ENCODE data around the gene ANKRD6.
A peak's percentile ranks its signal among the peaks of the same experiment; 100 is the strongest.
"Not testable (repeated sequence)": the region's sequence is repeated elsewhere in the genome, so short reads cannot be mapped to it uniquely, and the experiment has no call there.

The ANKRD6 gene

DNA sequence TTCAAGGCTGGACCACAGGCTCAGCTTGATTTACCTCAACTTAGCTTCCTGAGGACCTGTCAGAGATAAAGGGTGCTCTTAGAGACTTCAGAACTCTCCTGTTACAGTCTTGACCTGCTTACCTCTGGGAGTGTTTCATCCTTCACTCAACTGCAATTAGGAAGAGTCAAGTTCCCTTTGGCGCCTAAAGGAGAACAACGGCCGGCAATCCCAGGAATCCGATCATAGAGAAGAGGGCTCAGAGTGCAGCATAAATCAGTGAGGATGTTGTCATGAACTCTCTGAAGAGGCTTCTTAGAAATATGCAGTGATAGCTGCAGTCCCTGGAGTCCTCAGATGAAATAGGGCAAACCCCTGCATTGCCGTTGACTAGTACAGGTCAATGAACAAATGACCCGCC, 169.2 kb downstream of the ANKRD6 start:
- no peak for DNase-seq (ENCODE audit: low read depth in 3 of 3)

GRCh38 chr6:89604653-89605052, 171.7 kb downstream of the ANKRD6 start:
- no peak for DNase-seq (ENCODE audit: low read depth in 3 of 3)

GRCh38 chr6:89605861-89606260, 172.9 kb downstream of the ANKRD6 start:
- no peak for DNase-seq (ENCODE audit: low read depth in 3 of 3)

- DNase-seq (ENCODE audit: low read depth in 3 of 3), result peak; percentile 55 to 66 (median 64)
Observed at GRCh38 chr6:89610149-89610642, 177.2 kb downstream of the ANKRD6 start.

DNA sequence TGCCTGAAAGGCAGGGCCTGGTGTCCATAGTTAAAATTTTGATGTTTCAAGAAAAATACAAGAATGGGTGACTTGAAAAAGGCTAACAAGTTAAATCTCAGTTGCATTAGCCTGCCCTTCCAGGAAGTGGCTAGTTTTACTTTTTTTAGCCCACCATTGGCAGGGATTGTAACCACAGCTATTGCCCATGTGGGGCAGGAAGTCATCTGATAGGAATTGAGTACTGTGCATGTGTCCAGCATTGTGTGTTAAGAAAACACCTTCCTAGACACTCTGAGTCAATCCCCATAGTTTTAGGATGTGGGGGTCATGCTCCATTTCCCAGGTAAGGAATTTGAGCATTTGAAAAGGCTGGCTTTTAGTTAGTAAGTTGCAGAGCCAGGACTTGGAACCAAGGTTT, 178.7 kb downstream of the ANKRD6 start:
- no peak for DNase-seq (ENCODE audit: low read depth in 3 of 3)

GRCh38 chr6:89612121-89612520, 179.2 kb downstream of the ANKRD6 start:
- no peak for DNase-seq (ENCODE audit: low read depth in 3 of 3)

GRCh38 chr6:89613790-89614189, 180.8 kb downstream of the ANKRD6 start:
- no peak for DNase-seq (ENCODE audit: low read depth in 3 of 3)

DNA sequence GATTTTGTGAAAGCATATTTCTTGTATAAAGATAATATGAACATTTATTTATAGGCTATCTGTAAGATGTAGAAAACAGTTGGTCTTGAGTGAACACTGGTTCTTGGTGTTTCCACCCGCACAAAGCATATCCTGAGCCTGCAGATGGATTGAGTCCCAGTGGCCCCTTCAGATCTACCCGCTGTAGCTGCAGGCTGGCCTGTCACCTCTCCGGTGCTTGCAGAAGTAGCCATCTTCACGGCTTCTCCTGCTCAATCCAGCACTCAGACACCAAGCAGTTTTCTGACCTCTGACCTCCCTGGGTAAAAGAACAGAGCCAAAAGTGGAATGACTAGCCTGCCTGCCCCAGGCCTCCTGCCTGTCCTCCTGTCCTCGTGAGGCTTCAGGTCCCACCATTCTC, 182.9 kb downstream of the ANKRD6 start:
- DNase-seq (ENCODE audit: low read depth in 3 of 3), result no peak

DNA sequence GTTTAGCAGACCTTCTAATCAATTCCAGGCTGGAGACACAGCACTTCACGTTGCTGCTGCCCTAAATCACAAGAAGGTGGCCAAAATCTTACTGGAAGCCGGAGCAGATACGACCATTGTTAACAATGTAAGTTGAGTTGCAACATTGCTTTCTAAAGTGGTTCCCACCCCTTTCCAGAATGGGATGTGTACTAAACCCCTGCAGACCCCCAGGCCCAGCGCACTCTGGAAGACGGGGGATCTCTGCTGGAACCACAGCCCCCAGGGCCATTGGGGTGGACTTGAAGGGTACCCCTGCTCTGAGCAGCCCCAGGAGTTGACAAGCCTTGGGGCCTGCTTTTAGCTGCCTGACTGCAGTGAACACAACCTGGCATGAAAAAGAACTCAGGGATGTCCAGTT, 183.6 kb downstream of the ANKRD6 start:
- DNase-seq (ENCODE audit: low read depth in 3 of 3), result no peak

DNA sequence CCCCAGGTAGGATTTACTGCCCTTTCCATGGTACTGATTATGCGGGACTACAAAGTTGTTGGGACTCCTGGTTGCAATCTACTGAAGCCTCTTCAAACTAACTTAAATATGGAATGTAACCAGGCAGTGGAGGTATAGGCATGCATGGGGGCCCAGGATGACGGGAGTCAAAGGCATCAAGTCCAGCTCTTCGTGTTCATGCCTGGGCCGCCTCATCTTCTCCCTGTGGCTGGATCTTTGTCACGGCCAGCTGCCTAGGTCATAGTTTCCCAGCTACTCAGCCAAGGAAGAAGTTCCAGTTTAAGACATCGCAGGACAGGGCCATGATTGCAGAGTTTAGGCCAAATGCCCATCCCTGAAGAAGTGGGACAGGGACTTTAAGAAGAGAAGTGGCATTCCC, 185.1 kb downstream of the ANKRD6 start:
- no peak for DNase-seq (ENCODE audit: low read depth in 3 of 3)

GRCh38 chr6:89619567-89619966, 186.6 kb downstream of the ANKRD6 start:
- DNase-seq (ENCODE audit: low read depth in 3 of 3), result no peak

- no peak for DNase-seq (ENCODE audit: low read depth in 3 of 3)
Observed at GRCh38 chr6:89623749-89624148, 190.8 kb downstream of the ANKRD6 start.

DNA sequence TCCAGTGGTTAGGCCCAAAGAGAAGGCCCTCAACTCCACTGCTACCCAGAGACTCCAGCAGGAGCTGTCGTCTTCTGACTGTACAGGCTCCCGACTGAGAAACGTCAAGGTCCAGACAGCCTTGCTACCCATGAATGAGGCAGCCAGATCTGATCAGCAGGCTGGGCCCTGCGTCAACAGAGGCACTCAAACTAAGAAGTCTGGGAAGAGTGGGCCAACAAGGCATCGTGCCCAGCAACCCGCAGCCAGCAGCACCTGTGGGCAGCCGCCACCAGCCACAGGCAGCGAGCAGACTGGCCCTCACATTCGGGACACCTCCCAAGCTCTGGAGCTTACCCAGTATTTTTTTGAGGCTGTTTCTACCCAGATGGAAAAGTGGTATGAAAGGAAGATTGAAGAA, 197.5 kb downstream of the ANKRD6 start:
- no peak for DNase-seq (ENCODE audit: low read depth in 3 of 3)

DNA sequence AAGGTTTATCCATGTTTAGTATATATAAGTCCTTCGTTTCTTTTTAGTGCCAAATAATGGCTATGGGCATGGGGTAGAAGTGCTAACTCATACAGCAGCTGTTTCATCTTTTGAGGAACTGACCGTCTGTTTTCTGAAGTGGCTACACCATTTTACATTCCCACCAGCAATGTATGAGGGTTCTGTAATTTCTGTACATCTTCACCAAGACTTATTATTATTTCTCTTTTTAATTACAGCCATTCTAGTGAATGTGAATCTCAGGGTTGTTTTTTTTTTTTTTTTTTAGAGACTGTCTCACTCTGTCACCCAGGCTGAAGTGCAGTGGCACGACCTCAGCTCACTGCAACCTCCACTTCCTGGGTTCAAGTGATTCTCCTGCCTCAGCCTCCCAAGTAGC, 203.5 kb downstream of the ANKRD6 start:
- DNase-seq (ENCODE audit: low read depth in 3 of 3), result not testable (repeated sequence)

DNA sequence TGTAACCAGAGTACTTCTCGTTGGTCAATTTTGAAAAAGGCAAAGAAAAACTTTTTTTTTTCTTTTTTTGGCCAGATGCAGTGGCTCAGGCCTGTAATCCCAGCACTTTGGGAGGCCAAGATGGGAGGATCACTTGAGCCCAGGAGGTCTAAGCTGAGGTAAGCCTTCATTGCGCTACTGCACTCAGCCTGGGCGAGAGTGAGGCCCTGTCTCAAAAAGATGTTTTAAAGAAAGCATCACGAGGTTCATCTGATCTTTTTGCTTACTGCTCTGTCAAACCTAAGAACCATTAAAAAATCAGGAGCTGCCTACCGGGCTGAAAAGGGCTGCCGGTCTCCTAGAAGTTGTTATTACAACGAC, 205.0 kb downstream of the ANKRD6 start:
- no peak for DNase-seq (ENCODE audit: low read depth in 3 of 3)

- peak; percentile 78 to 86 (median 81) for DNase-seq (ENCODE audit: low read depth in 3 of 3)
Observed at GRCh38 chr6:89638320-89639195, 205.6 kb downstream of the ANKRD6 start, which contains the start of gene LYRM2. TSS of gene LYRM2 (minus strand) at chr6:89638747. CDS start at chr6:89638716, 31 bp downstream.

- no peak for DNase-seq (ENCODE audit: low read depth in 3 of 3)
Observed at GRCh38 chr6:89640804-89641203, 207.9 kb downstream of the ANKRD6 start.

DNA sequence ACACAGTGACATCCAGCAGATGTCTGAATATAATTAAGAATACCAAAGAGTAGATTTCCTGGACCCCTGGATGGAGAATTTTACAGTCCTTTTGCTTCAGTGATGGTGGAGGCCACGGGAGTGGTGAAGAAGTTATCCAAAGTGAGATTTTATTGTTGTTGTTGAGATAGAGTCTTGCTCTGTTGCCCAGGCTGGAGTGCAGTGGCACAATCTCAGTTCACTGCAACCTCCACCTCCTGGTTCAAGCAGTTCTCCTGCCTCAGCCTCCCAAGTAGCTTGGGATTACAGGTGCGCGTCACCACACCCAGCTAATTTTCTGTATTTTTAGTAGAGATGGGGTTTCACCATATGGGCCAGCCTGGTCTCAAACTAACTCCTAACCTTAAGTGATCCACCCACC, 208.6 kb downstream of the ANKRD6 start:
- not testable (repeated sequence) for DNase-seq (ENCODE audit: low read depth in 3 of 3)

GRCh38 chr6:89642956-89643355, 210.0 kb downstream of the ANKRD6 start:
- no peak for DNase-seq (ENCODE audit: low read depth in 3 of 3)

- DNase-seq (ENCODE audit: low read depth in 3 of 3), result no peak
Observed at GRCh38 chr6:89643406-89643805, 210.5 kb downstream of the ANKRD6 start.

DNA sequence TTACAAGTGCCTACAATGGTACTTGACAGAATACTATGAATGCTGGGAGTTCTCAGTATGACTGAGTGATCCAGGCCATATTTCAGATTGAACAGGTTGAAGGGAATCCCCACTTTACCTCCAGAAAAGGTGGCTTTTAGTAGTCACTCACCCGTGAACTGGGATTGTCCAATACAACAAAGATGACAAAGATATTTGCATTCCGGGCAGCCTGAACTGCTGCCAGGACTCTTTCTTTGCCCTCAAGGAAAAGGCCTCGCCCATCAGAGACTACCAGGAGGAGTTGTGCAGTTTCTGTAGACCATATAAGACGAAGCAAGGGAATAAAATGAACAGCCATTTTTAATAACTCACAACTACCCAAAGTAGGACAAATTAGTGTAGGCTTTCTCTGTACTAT, 211.9 kb downstream of the ANKRD6 start:
- no peak for DNase-seq (ENCODE audit: low read depth in 3 of 3)

DNA sequence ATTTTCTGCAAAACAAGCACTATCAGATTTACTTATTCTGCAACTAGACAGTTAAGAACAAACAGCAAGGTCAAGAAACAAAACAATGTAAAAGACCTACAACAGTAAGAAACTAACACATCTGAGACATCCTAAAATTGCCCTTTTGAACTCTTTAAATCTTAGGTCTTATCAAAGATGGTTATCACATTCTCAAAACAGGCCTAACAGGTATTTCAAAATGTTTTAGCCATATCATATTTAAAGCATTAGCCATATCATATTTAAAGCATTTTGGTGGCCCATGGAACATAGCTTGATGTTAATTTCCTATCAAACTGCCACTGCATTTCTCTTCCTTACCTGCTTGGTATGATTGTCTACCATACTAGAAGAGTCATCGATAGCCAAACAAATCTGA, 216.7 kb downstream of the ANKRD6 start:
- no peak for DNase-seq (ENCODE audit: low read depth in 3 of 3)

DNA sequence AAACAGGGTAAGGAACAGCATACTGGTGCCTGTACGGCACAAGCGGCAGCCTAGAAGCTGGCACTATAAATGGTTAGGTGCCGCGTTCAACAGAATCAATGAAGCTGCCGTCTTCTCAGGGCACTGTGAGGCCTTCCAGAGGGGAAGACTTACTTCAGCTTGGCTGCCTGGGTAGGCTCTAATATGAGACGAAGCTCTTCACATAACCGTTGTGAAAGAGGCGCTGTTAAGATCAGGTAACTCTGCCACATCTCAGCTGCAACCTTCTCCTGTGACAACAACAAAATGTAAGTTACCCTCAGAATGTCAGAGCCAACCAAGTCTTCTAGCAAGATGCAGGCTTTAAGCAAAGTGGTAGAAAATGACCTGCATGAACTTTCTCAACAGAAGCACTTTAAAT, 217.6 kb downstream of the ANKRD6 start:
- no peak for DNase-seq (ENCODE audit: low read depth in 3 of 3)

DNA sequence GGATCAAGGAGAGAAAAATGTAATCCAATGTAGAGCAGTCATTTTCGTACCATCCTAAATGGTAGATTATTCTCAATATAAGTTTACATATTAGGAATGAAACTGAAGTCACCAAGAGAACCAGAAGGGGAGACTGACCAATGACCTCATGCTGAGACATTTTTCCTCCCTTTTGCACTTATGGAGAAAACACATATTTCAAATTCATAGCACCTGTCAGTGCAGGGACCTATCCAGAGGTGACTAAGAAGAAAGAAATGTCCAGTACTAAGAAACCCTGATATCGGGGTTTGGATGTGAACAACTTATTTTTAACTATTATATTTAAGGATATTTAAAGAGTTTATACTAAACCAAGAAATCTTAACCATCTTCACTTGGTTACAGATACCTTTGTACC, 222.2 kb downstream of the ANKRD6 start:
- no peak for DNase-seq (ENCODE audit: low read depth in 3 of 3)

All from stimulated activated CD4-positive, alpha-beta T cell treated with anti-CD3 and anti-CD28 coated beads, TNF-alpha, amount 100 ng/mL, for 4 hours (primary cell).